MCF 10A (cell line): Measurements from ENCODE around the gene EPHA1. TPM values are rescaled to one million over a fixed set of nuclear protein-coding genes. Genes with fewer than 3 reads are reported as not detected.

Experiments used
- BruUV-seq: library from RNA; stranded (reverse); fragments of 400-500 nt; replicated peaks from 2 replicates; lab custom pipeline; 2021; lab: Mats Ljungman, UMichigan
- CTCF ChIA-PET: fragments of 300-600 bp; sonication (Branson Sonifier 250); formaldehyde crosslinking; extraction: SDS; loops from one replicate; lab custom pipeline; 2021; ENCODE audit warnings: antibody characterized with exemption, inconsistent platforms; lab: Yijun Ruan, JAX
- POLR2A ChIA-PET: fragments of 300-600, 350-650 bp; sonication (Branson Sonifier 250); formaldehyde crosslinking; extraction: SDS; loops from one replicate; lab custom pipeline; 2020; ENCODE audit warnings: antibody characterized with exemption, inconsistent platforms; lab: Yijun Ruan, JAX
- DNase-seq: peaks from one replicate; pipeline ENCODE4 v3.0.0-alpha.2; 2018; ENCODE audit not compliant: unreplicated experiment
- H3K27ac Mint-ChIP-seq: one replicate; pipeline ENCODE4 v1.8.0; 2022; ENCODE audit warnings: mild to moderate bottlenecking, low read depth, mixed read lengths; ENCODE audit not compliant: unreplicated experiment
- H3K27me3 Mint-ChIP-seq: one replicate; pipeline ENCODE4 v1.8.0; 2022; ENCODE audit warnings: mixed read lengths; ENCODE audit not compliant: insufficient read depth, unreplicated experiment
- H3K36me3 Mint-ChIP-seq: one replicate; pipeline ENCODE4 v1.8.0; 2022; ENCODE audit warnings: mild to moderate bottlenecking, moderate library complexity, mixed read lengths; ENCODE audit not compliant: insufficient read depth, unreplicated experiment
- H3K4me1 Mint-ChIP-seq: one replicate; pipeline ENCODE4 v1.8.0; 2022; ENCODE audit warnings: mixed read lengths; ENCODE audit not compliant: insufficient read depth, unreplicated experiment
- H3K4me3 Mint-ChIP-seq: one replicate; pipeline ENCODE4 v1.8.0; 2022; ENCODE audit warnings: mild to moderate bottlenecking, moderate library complexity, mixed read lengths; ENCODE audit not compliant: unreplicated experiment
- H3K9me3 Mint-ChIP-seq: one replicate; pipeline ENCODE4 v1.8.0; 2022; ENCODE audit warnings: mixed read lengths; ENCODE audit not compliant: unreplicated experiment
- CTCF ChIP-seq: fragments of 200-600 bp; IDR thresholded peaks from one replicate; pipeline ENCODE4 v1.8.0; 2022; ENCODE audit warnings: antibody characterized with exemption, mild to moderate bottlenecking; ENCODE audit not compliant: unreplicated experiment
- intact Hi-C: fragments of 100-400 bp; cut with micrococcal nuclease; formaldehyde crosslinking; loops from 2 replicates; pipeline ENCODE4 v1.14.1; 2022
- total RNA-seq: library from RNA; stranded (reverse); gene quantifications from 2 replicates; pipeline ENCODE4 v1.2.3, GENCODE V29; 2022

EPHA1 gene
- total RNA-seq, 1 experiment from 2014 or later: 0.89 TPM

- TF ChIP-seq CTCF: no peak
- ChIA-PET CTCF (interaction anchor here (0.5 to 1.3 kb wide), 5 partner anchors 12 to 121 kb away, joined by 3 to 5 read pairs (median 3); no protein-coding TSS in a partner anchor), POLR2A (no interaction called here)
- no peak overlapping the region for H3K27ac Mint-ChIP-seq
- no peaks in the 10 kb centered on the region for H3K36me3 Mint-ChIP-seq
- no peak for DNase-seq
- intact Hi-C loops: no loop called here
- BruUV-seq: no TSS peak
- H3K9me3 Mint-ChIP-seq: no peaks in the 10 kb centered on the region
- H3K27me3 Mint-ChIP-seq: peaks cover 70% of the 10 kb centered on the region
- peak overlapping the region; percentile 73 for H3K4me3 Mint-ChIP-seq
- H3K4me1 Mint-ChIP-seq: no peaks in the 10 kb centered on the region
Measured at GRCh38 chr7:143360788-143361551, 47.7 kb downstream of the EPHA1 start.

GRCh38 chr7:143359771-143360353 lies 48.8 kb downstream of the EPHA1 start:
- POLR2A ChIA-PET: interaction anchor here (0.6 kb wide), 1 partner anchor 32 kb away, joined by 3 read pairs; no protein-coding TSS in a partner anchor
- no peaks in the 10 kb centered on the region for H3K9me3 Mint-ChIP-seq
- H3K4me1 Mint-ChIP-seq: no peaks in the 10 kb centered on the region
- intact Hi-C loops: no loop called here
- no peak overlapping the region for H3K4me3 Mint-ChIP-seq
- no peak for DNase-seq
- H3K27me3 Mint-ChIP-seq: peaks cover 62% of the 10 kb centered on the region
- no peak for TF ChIP-seq CTCF
- no TSS peak for BruUV-seq
- CTCF ChIA-PET: interaction anchor here (0.7 to 1.3 kb wide), 5 partner anchors 9 to 317 kb away, joined by 3 to 4 read pairs (median 3); no protein-coding TSS in a partner anchor
- no peak overlapping the region for H3K27ac Mint-ChIP-seq
- H3K36me3 Mint-ChIP-seq: no peaks in the 10 kb centered on the region

- H3K27ac Mint-ChIP-seq: no peak overlapping the region
- no peak for DNase-seq
- no peak for TF ChIP-seq CTCF
- H3K36me3 Mint-ChIP-seq: no peaks in the 10 kb centered on the region
- ChIA-PET POLR2A (no interaction called here), CTCF (interaction anchor here (0.7 kb wide), 1 partner anchor 59 kb away, joined by 3 read pairs; no protein-coding TSS in a partner anchor)
- intact Hi-C loops: no loop called here
- H3K27me3 Mint-ChIP-seq: peaks cover 49% of the 10 kb centered on the region
- no TSS peak for BruUV-seq
- no peaks in the 10 kb centered on the region for H3K9me3 Mint-ChIP-seq
- H3K4me1 Mint-ChIP-seq: no peaks in the 10 kb centered on the region
- H3K4me3 Mint-ChIP-seq: no peak overlapping the region
Measured at GRCh38 chr7:143358626-143359025, 50.0 kb downstream of the EPHA1 start.

- no peak overlapping the region for H3K4me3 Mint-ChIP-seq
- no peak for TF ChIP-seq CTCF
- CTCF ChIA-PET: interaction anchor here (1.2 to 1.4 kb wide), 2 partner anchors 13 to 23 kb away, joined by 3 to 6 read pairs; no protein-coding TSS in a partner anchor
- H3K36me3 Mint-ChIP-seq: no peaks in the 10 kb centered on the region
- peaks cover 29% of the 10 kb centered on the region for H3K27me3 Mint-ChIP-seq
- no TSS peak for BruUV-seq
- POLR2A ChIA-PET: no interaction called here
- no peaks in the 10 kb centered on the region for H3K4me1 Mint-ChIP-seq
- no peak for DNase-seq
- intact Hi-C loops: no loop called here
- H3K9me3 Mint-ChIP-seq: no peaks in the 10 kb centered on the region
- H3K27ac Mint-ChIP-seq: no peak overlapping the region
Measured at GRCh38 chr7:143356414-143357050, 52.1 kb downstream of the EPHA1 start.
